HG02610 (cell line): ENCODE measurements around the gene LMBRD2.
"Not testable (repeated sequence)": the region's sequence is repeated elsewhere in the genome, so short reads cannot be mapped to it uniquely, and the experiment has no call there.

Source experiments
- ATAC-seq: cut with Tn5 transposase; IDR thresholded peaks from one replicate; pipeline ENCODE4 v1.9.1; 2021; ENCODE audit warnings: mild to moderate bottlenecking, moderate library complexity; ENCODE audit not compliant: unreplicated experiment

LMBRD2 gene

DNA sequence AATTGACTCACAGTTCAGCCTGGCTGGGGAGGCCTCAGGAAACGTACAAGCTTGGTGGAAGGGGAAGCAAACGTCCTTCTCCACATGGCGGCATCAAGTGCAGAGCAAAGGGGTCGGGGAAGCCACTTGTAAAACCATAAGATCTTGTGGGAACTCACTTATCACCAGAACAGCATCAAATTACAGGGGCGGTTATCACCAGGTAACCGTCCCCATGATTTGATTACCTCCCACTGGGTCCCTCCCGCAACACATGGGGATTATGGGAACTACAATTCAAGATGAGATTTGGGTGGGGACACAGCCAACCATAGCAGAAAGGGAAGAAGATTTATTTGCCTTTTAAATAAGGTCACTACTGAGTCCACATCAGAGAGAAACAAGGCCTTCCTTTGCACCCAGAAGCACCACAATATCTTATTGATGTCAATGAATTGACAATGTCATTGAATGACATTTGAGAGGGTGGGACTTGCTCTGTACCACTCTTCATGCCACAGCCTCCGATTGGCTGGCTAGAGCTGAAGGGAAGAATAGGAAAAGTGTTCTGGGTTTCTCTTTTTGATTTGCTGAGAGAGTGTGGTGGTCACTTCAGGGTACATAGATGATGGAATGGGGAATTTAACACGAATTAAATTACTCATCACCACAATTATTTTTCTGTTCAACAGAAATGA, 11.3 kb upstream of the LMBRD2 start:
- ATAC-seq, result no peak

GRCh38 chr5:36161361-36161760, 9.7 kb upstream of the LMBRD2 start:
- ATAC-seq, result no peak

GRCh38 chr5:36160617-36161016, 8.9 kb upstream of the LMBRD2 start:
- ATAC-seq, result no peak

DNA sequence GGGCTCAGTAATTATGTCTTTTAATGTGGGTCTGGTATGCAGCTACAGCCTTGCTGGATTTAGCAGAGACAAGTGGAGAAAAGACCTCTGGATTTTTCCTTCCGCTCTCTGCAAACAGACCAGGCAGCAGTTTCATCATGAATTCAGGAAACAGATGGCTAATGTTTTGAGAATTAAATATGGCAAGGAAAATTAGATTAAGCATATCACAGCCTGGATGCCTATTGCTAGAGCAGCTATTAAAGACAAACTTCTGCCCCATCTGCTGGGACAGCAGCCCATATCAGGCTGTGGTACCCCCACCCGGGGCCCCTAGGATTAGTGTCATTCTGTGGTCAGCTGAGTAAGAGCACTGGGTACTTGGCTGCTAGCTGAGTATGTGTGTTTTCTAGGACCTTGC, 6.5 kb upstream of the LMBRD2 start:
- no peak for ATAC-seq

GRCh38 chr5:36156619-36157018, 4.9 kb upstream of the LMBRD2 start:
- no peak for ATAC-seq

- no peak for ATAC-seq
Measured at GRCh38 chr5:36156121-36156601, 4.5 kb upstream of the LMBRD2 start.

GRCh38 chr5:36155291-36155690, 3.6 kb upstream of the LMBRD2 start:
- ATAC-seq, result no peak

DNA sequence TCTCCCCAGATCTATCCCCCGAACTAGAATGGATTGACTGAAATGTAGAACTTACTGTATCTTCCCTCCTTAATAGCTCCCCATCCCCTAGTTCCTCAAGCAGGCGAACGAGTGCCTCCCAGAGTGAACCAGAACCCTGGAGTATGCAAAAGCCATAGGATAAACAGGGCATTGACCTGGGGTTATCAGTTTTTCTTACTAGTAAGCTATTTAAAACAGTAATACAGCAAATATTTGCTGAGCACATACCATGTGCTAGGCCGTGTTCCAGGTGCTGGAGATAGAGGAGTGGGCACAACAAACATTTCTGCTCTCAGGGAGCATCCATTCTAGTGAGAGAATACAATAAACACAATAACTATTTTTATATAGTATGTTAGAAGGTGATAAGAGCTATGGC, 2.0 kb upstream of the LMBRD2 start:
- no peak for ATAC-seq

GRCh38 chr5:36153298-36153677, 1.6 kb upstream of the LMBRD2 start:
- ATAC-seq, result no peak

DNA sequence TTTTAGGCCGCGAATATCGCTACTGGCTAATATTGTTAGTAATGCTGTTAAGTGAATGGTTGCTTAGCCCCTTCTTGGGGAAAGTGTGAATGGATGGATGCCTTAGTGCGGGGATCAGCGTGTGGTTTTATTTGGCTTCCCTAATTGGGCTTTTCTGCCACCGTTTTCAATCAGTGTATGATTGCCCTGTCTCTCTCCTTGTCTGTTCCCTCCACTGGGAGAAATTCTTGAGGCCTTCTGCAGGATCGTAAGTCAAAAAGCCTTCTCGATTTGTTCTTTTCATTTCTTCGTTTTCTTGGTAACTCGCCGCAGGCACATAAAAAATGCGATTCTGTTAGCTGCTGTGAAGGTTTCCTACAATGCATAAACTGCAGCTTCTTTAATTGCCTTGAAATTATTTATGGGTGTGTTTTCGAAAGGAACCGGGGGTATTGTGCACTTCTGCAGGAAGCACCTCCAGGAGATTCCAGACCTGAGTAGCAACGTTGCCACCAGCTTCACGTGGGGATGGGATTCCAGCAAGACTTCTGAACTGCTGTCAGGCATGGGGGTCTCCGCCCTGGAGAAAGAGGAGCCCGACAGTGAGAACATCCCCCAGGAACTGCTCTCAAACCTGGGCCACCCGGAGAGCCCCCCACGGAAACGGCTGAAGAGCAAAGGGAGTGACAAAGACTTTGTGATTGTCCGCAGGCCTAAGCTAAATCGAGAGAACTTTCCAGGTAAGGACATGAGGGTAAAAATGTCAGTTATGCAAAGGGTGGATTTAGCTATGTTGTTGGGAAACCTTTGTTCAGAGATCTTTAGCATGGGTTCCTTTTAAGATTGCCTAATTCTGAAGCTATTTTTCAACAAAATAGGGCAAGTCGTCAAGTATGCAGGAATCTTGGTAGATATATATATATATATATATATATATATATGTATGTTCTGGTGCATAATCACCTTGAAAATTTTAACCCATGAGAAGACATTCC, 924 bp upstream of the LMBRD2 start:
- no peak for ATAC-seq

GRCh38 chr5:36150676-36151433, 832 bp downstream of the LMBRD2 start:
- no peak for ATAC-seq

GRCh38 chr5:36147681-36148080, 4.0 kb downstream of the LMBRD2 start:
- ATAC-seq, result no peak

GRCh38 chr5:36146390-36146789, 5.3 kb downstream of the LMBRD2 start:
- no peak for ATAC-seq

DNA sequence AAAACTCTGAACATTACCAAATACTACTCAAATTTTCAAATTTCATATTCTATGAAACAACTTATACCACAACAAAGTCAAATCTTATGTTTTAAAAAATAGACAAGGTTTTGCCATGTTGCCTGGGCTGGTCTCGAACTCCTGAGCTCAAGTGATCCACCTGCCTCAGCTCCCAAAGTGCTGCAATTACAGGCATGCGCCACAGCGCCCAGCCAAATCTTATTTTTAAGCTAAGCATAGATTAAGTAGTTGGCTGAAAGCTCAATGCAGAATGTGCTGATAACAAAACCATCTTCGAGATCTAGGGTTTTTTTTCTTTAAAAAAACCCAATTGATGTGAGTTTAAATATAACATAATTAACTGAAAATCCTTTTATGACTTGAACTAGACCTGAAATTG, 6.4 kb downstream of the LMBRD2 start:
- ATAC-seq, result no peak

- ATAC-seq, result no peak
Measured at GRCh38 chr5:36138900-36139683, 12.6 kb downstream of the LMBRD2 start.

DNA sequence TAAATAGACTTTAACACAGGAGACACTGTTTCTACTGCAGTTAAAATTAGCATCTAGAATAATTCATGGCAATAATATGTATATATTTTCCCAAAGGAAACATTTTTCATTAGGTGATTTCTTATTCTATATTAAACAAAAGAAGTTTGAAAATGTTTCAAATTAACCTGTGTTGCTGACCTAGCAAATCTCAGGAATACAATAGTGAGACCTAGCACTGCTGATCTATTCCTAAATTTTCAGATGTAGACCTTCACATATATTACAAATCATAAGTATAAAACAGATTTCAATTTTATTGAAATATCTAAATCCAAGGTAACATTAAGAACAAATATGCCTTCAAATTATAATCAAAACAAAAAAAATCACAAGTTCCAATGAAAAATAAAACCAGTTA, 15.1 kb downstream of the LMBRD2 start:
- ATAC-seq, result no peak

GRCh38 chr5:36135988-36136387, 15.7 kb downstream of the LMBRD2 start:
- ATAC-seq, result no peak

GRCh38 chr5:36133009-36133408, 18.7 kb downstream of the LMBRD2 start:
- ATAC-seq, result not testable (repeated sequence)

DNA sequence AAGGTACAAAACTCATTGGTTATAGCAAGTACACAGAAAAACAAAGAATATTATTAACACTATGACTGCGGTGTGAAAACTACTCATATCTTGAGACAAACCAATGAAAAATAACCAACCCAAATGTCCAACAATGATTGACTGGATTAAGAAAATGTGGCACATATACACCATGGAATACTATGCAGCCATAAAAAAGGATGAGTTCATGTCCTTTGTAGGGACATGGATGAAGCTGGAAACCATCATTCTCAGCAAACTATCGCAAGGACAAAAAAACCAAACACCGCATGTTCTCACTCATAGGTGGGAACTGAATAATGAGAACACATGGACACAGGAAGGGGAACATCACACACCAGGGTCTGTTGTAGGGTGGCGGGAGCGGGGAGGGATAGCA, 22.0 kb downstream of the LMBRD2 start:
- not testable (repeated sequence) for ATAC-seq

GRCh38 chr5:36128795-36129194, 22.9 kb downstream of the LMBRD2 start:
- ATAC-seq, result no peak

DNA sequence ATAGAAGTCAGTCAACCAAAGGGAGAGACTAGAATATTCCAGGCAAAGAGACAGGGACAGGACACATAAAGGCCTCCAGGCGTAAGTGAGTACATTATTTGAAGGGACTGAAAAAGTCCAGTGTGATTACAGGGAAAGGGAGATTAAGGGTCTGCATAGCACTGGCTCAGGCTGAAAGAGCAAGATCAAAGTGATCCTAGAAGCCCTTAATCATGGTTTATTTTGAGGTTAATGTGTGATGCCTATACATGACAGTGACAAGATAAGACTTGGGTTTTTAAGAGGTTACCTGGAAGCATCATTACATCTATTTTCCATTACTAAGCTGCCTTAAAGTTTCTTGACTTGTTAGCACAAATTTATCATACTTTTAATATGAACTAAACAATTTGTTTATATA, 25.8 kb downstream of the LMBRD2 start:
- ATAC-seq, result no peak
